GM18867 (cell line): ENCODE results near the gene CTIF.
A peak's percentile ranks its signal among the peaks of the same experiment; 100 is the strongest.

Experiments
- ATAC-seq: cut with Tn5 transposase; IDR thresholded peaks from one replicate; pipeline ENCODE4 v1.9.1; 2021; ENCODE audit warnings: mild to moderate bottlenecking, moderate library complexity; ENCODE audit not compliant: unreplicated experiment

Gene CTIF

DNA sequence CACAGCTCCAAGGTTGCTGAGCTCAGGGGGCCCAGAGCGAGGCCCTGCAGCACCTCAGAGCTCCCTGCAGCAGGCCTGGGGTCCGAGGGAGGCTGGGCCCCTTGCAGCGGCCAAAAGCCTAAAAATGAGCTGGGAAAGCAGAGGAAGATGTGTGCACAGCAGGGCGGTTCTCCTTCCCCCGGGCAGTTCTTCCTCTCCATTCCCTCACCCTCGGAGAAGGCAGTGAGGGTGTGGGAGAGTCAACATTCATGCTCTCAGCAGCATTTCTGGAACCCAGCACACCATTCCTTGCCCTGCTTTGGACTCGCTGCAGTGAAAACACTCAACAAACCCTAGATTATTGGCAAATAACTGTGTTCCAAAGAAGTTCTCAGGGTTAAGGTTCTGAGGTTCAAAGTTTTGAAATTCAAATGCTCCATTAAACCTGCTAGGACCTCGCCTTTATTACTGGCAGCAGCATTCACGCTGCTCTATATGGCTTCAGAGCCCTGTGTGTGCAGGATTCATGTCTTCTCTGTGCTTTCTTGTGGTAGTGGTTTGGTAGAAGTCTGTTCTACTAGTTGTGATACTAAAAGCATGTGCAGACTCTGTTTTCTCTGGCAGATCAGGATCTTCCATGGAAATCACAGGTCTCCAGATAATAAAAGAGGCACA lies 79.1 kb downstream of the CTIF start:
- ATAC-seq = no peak

- ATAC-seq = no peak
Observed at GRCh38 chr18:48619016-48619415, 80.2 kb downstream of the CTIF start.

- ATAC-seq = no peak
Observed at GRCh38 chr18:48619501-48619900, 80.7 kb downstream of the CTIF start.

DNA sequence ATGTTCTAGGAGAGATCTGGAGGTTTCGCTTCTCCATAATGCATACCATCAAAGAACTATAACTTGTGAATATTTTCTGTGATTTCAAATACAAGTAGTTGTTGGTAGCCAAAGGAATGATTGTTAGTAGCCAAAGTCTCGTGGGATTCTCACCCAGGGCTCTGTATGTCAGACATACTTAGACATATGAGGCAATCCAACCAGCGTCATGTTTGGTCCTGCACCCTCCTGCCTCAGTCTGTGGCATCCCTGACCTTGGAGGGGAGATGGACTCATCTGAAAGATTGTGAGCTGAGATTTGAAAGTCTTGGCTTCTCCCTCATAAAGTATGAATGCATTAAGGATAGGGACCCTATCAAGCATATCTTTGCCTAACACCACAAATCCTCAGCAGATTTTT lies 81.2 kb downstream of the CTIF start:
- no peak for ATAC-seq

- ATAC-seq = no peak
Observed at GRCh38 chr18:48621240-48621639, 82.4 kb downstream of the CTIF start.

- ATAC-seq = peak; percentile 62
Observed at GRCh38 chr18:48621815-48622555, 83.2 kb downstream of the CTIF start.

DNA sequence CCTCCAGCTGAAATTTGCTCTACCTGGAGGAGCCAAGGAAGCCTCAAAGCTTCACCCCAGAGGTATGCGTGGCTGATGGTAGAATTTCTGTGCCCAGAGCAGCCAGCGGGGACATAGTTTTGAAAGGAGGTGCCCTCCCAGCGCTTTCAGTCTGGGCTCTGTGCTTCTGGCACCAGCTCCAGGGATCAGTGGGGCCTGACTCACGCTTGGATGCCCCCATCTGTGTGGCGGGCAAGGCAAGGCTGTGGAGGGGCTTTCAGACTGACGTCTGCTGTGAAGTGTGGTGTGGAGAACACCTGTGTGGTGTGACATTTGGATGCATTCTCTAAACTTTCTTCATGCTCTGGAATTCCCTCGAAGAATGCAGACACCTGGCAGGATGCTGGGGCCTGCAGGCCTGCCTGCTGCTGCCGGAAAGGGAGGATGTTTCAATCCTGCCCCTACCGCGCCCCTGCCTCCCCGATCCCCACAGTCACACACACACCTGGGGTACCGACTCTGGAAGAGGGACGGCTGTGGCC lies 84.1 kb downstream of the CTIF start:
- ATAC-seq = no peak

GRCh38 chr18:48623468-48624235 lies 84.8 kb downstream of the CTIF start:
- ATAC-seq = no peak

GRCh38 chr18:48624856-48625255 lies 86.0 kb downstream of the CTIF start:
- ATAC-seq = no peak

- no peak for ATAC-seq
Observed at GRCh38 chr18:48627216-48627615, 88.4 kb downstream of the CTIF start.

DNA sequence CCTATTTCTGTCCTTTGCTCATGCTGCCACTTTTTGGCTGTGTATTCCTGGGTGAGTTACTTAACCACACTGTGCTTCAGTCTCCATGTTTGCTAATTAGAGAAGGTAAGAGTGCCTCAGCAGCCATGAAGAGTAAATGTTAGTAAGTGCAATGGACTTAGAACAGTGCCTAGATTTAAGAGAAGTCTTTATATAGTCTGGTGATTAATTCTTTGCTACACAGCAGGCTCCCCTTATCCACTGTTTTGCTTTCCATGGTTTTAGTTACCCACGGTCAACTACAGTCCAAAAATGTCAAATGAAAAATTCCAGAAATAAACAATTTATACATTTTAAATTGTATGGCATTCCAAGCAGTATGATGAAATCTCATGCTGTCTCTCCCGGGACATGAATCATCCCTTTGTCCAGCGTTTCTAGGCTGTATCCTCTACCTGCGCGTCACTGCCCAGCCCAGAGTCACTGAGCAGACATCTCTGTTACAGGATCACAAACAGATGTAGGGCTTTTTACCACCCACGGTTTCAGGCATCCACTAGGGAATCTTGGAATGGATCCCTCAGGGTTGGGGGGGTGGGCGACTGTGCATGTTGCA lies 91.0 kb downstream of the CTIF start:
- ATAC-seq = no peak

DNA sequence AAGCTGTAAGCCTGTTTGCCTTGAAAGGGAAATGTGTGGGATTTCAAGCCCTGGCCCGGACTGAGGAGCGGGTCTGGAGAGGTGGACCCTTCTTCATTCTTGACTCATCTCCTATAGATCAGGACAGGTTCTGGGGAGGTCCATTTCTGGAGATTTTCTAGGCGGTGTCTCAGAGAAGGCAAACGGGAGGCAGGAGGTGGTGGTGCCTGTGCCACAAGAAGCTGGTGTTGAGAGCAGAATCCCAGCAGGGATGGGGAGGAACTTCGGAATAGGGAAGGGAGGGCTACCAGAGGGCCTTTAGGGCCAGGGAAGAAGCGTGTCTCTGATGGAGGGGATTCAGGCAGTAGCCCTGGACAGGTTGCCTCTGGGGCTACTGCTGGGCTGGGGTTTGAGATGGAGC lies 93.0 kb downstream of the CTIF start:
- ATAC-seq = no peak

DNA sequence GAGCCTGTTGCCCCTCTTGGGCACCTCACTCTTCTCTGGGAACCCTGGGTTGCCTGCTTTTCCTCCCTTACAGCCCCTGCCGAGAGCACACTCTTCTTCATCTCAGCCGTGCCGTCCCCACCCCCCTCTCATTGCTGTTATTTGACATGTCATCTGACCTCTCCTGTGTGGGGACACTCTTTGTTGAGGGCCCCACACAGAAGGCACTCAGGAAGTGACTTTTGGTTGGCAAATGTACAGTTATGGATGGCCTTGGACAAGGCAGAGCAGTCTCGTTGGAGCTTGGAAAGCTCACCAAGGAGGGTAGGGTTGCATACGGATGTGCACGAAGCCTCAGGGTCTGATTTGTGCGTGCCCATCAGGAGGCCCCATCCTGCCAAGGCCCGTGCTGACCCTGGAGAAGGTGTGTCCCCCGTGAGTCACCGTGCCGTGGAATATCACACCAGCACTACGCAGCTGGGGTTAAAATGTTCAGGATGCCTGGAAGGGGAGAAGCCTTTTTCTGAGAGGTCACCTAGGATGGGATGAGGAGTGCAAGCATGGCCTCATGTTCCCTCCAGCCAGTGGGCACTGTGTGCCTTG lies 93.9 kb downstream of the CTIF start:
- ATAC-seq = no peak

DNA sequence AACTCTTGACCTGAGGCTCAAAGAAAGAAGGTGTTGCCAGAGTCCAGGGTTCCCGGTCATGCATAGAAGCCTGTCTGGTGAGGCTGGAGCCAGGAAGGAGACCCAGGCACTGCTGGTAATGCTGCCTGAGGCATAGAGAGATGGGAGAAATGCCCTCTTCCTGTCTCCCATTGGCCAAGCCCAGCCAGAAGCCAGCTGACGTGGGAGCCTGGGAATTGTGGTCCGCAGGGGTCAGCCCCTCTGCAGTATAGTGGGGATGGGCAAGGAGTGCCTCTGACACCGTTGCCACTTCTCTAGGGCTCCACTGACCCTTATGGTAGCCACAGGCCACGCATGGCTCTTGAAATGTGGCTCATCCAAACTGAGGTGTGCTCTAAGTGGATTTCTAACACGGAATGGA lies 95.7 kb downstream of the CTIF start:
- ATAC-seq = no peak

DNA sequence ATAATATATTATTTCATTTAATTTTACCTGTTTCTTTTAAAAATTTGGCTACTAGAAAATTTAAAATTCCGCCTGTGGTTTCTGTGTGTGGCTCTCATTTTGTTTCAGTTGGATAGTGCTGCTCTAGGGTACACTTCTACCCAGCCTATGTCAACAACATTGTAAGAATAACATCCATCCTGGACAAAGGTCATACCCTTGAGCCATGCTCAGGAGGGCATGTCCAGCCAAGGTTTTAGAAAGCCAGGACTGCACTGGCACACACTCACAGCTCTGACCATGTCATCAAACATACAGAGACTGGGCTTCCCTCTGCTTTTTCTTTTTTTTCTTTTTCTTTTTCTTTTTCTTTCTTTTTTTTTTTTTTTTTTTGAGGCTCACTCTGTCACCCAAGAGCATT lies 96.1 kb downstream of the CTIF start:
- no peak for ATAC-seq

- ATAC-seq = no peak
Observed at GRCh38 chr18:48635806-48636205, 97.0 kb downstream of the CTIF start.

DNA sequence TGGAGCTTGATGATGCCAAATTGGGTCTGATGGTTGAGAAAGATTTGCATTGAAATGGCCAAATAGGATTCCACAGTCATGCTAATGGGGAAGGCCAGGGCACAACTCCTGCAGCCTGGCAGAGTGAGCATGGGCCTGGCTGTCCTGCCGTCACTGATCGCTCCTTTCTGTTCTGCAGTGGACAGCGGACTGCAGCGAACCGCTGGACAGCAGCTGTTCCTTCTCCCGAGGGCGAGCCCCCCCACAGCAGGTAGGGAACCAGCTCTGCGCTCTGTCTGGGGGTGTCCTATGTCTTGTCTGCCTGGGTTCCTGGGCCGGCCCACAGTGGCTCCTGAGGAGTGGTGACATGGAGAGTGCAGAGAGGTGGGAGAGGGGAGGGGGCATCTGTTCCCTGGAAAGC lies 97.6 kb downstream of the CTIF start:
- ATAC-seq = no peak

DNA sequence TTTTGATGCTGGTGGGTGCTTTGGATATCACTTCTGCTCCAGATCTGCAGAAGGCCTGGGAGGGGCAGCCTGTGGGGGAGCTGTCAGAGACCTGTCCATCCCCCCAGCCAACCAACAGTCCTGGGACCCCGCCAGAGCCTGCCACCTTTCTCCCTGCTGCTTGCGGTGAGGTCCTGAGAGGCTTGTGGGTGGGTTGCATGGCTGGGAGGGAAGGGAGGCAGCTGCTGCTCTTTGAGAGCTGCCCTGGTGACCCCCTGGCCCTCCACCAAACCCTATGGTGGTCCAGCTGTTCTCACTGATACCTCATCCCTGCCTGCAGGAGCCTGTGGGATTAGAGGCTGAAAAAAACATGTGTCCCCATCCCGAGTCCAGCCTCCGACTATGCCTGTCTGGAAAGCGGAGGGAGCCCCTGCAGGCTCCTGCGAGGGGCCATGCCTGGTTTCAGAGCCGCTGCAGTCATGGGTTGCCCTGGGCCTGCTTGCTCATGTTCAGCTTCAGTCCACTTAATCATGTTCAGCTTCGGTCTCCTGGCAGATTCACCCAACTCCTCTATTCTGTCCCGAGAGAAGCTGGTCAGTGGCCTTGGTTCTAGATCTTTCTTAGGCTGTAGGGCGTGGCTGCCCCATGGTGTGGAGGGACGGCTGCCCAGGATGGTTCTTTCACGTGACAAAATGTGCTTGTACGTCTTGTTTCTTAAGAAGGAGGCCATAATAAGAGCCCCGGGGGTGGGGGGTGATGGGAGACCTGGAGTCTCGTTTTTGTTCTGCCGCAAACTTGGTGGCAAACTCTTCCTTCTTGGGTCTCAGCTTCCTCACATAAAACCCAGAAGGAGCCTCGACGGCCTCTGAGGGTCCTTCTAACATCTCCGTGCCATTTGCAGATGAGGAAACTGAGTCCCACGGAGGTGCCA lies 98.5 kb downstream of the CTIF start:
- no peak for ATAC-seq

DNA sequence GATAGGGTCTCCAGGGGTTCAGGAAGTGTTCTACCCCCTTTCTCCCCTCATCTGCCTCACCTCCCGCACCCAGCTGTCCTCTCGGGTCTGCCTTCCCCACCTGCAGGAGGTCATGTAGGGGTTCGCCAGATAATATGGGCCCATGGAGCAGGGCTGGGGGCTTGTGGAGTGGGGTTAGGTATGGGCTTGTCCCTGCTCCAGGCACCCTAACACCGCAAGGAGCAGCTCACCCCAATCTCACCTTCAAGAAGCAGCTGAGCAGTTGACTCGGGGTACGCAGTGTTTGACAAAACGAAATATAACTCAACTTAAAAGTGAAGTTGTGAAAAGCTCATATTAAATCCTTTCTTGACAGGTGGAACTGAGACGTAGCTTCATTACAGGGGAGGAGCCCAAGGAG lies 99.6 kb downstream of the CTIF start:
- no peak for ATAC-seq
